H9 (cell line): ENCODE results near the gene IRX2. TPM values are rescaled to one million over a fixed set of nuclear protein-coding genes. Genes with fewer than 3 reads are reported as not detected.

Experiments
- DNase-seq: peaks from one replicate; pipeline ENCODE4 v3.0.0-alpha.2; 2017
- H2AFZ ChIP-seq: one replicate; pipeline ENCODE4 v1.6.1; 2013; ENCODE audit warnings: mild to moderate bottlenecking, low read length, control low read depth, moderate library complexity
- H2AK5ac ChIP-seq: 2 replicates; pipeline ENCODE4 v1.6.1; 2013; ENCODE audit warnings: low read length, control low read depth, mixed read lengths; ENCODE audit not compliant: insufficient read length
- H2BK120ac ChIP-seq: one replicate; pipeline ENCODE4 v1.6.1; 2013; ENCODE audit warnings: low read depth, mild to moderate bottlenecking, low read length, control low read depth, inconsistent platforms; ENCODE audit not compliant: poor library complexity, severe bottlenecking
- H2BK12ac ChIP-seq: 2 replicates; pipeline ENCODE4 v1.6.1; 2013; ENCODE audit warnings: low read length, control low read depth, mixed read lengths, low read depth; ENCODE audit not compliant: insufficient read length
- H2BK15ac ChIP-seq: 2 replicates; pipeline ENCODE4 v1.6.1; 2013; ENCODE audit warnings: low read depth, low read length, control low read depth
- H2BK20ac ChIP-seq: one replicate; pipeline ENCODE4 v1.6.1; 2013; ENCODE audit warnings: low read depth, mild to moderate bottlenecking, low read length, control low read depth, inconsistent platforms; ENCODE audit not compliant: poor library complexity, severe bottlenecking
- H2BK5ac ChIP-seq: 2 replicates; pipeline ENCODE4 v1.6.1; 2013; ENCODE audit warnings: low read length, control low read depth, mixed read lengths; ENCODE audit not compliant: insufficient read length
- H3K14ac ChIP-seq: 2 replicates; pipeline ENCODE4 v1.6.1; 2013; ENCODE audit warnings: low read length, control low read depth; ENCODE audit not compliant: insufficient read depth
- H3K18ac ChIP-seq: 2 replicates; pipeline ENCODE4 v1.6.1; 2013; ENCODE audit warnings: low read depth, mild to moderate bottlenecking, mixed read lengths, low read length, control low read depth; ENCODE audit not compliant: insufficient read length
- H3K23ac ChIP-seq: 2 replicates; pipeline ENCODE4 v1.6.1; 2013; ENCODE audit warnings: low read length, control low read depth, mixed read lengths, low read depth; ENCODE audit not compliant: insufficient read length
- H3K23me2 ChIP-seq: 2 replicates; pipeline ENCODE4 v1.6.1; 2013; ENCODE audit warnings: low read depth, mild to moderate bottlenecking, mixed read lengths, low read length, control low read depth; ENCODE audit not compliant: insufficient read length, poor library complexity, severe bottlenecking
- H3K27ac ChIP-seq: 2 replicates; pipeline ENCODE4 v1.5.1; 2013; ENCODE audit warnings: low read length, control low read depth, mixed read lengths, low read depth; ENCODE audit not compliant: insufficient read length
- H3K27me3 ChIP-seq: 2 replicates; pipeline ENCODE4 v1.6.1; 2013; ENCODE audit warnings: low read length, control low read depth, inconsistent platforms; ENCODE audit not compliant: insufficient read depth
- H3K4ac ChIP-seq: 2 replicates; pipeline ENCODE4 v1.6.1; 2013; ENCODE audit warnings: low read depth, mild to moderate bottlenecking, control low read depth, inconsistent platforms, low read length, moderate library complexity
- H3K4me1 ChIP-seq: 2 replicates; pipeline ENCODE4 v1.6.1; 2013; ENCODE audit warnings: low read length, control low read depth, inconsistent platforms; ENCODE audit not compliant: insufficient read depth
- H3K4me2 ChIP-seq: 2 replicates; pipeline ENCODE4 v1.6.1; 2013; ENCODE audit warnings: low read length, control low read depth, mixed read lengths; ENCODE audit not compliant: insufficient read length, insufficient read depth
- H3K56ac ChIP-seq: 2 replicates; pipeline ENCODE4 v1.6.1; 2013; ENCODE audit warnings: low read depth, mild to moderate bottlenecking, mixed read lengths, low read length, control low read depth; ENCODE audit not compliant: insufficient read length
- H3K79me1 ChIP-seq: 2 replicates; pipeline ENCODE4 v1.6.1; 2013; ENCODE audit warnings: low read depth, mild to moderate bottlenecking, moderate library complexity, low read length, control low read depth, inconsistent platforms; ENCODE audit not compliant: insufficient read depth, poor library complexity, severe bottlenecking
- H3K79me2 ChIP-seq: 2 replicates; pipeline ENCODE4 v1.6.1; 2013; ENCODE audit warnings: low read length, control low read depth, inconsistent platforms; ENCODE audit not compliant: insufficient read depth
- H3K9ac ChIP-seq: 2 replicates; pipeline ENCODE4 v1.6.1; 2013; ENCODE audit warnings: low read length, control low read depth, mixed read lengths; ENCODE audit not compliant: insufficient read length; ENCODE audit errors: extremely low read depth
- H3K9me3 ChIP-seq: one replicate; pipeline ENCODE4 v1.6.1; 2013; ENCODE audit warnings: low read depth, low read length, inconsistent platforms; ENCODE audit not compliant: control insufficient read depth
- H3T11ph ChIP-seq: one replicate; pipeline ENCODE4 v1.6.1; 2013; ENCODE audit warnings: mild to moderate bottlenecking, low read length, control low read depth, inconsistent platforms
- H4K20me1 ChIP-seq: one replicate; pipeline ENCODE4 v1.6.1; 2013; ENCODE audit not compliant: control insufficient read depth, insufficient read length, insufficient read depth
- H4K5ac ChIP-seq: 2 replicates; pipeline ENCODE4 v1.6.1; 2013; ENCODE audit warnings: low read depth, mild to moderate bottlenecking, mixed read lengths, low read length, control low read depth; ENCODE audit not compliant: insufficient read length
- H4K8ac ChIP-seq: replicated peaks from 2 replicates; pipeline ENCODE4 v1.6.1; 2013; ENCODE audit warnings: low read length, control low read depth, mixed read lengths, low read depth; ENCODE audit not compliant: insufficient read length
- H4K91ac ChIP-seq: 2 replicates; pipeline ENCODE4 v1.6.1; 2013; ENCODE audit warnings: low read depth, mild to moderate bottlenecking, moderate library complexity, mixed read lengths, low read length, control low read depth; ENCODE audit not compliant: insufficient read length
- H3K27ac Mint-ChIP-seq, 3 experiments: 2 replicates in 2 of 3; 3 replicates in 1 of 3; pipeline ENCODE4 v1.8.0; 2020 to 2021; ENCODE audit warnings: mixed read lengths in 3 of 3, mild to moderate bottlenecking in 1 of 3, moderate library complexity in 1 of 3
- H3K27me3 Mint-ChIP-seq: 2 replicates; pipeline ENCODE4 v1.8.0; 2021; ENCODE audit warnings: low read depth, mild to moderate bottlenecking, moderate library complexity, mixed read lengths
- H3K36me3 Mint-ChIP-seq, 3 experiments: 2 replicates in 2 of 3; 3 replicates in 1 of 3; pipeline ENCODE4 v1.8.0; 2020 to 2021; ENCODE audit warnings: low read depth in 3 of 3, mixed read lengths in 3 of 3; ENCODE audit not compliant: insufficient read depth in 1 of 3
- H3K4me1 Mint-ChIP-seq, 2 experiments: 2 replicates each; pipeline ENCODE4 v1.8.0; 2020; ENCODE audit warnings: mixed read lengths in 2 of 2
- H3K4me3 Mint-ChIP-seq, 2 experiments: 2 replicates in 1 of 2; 3 replicates in 1 of 2; pipeline ENCODE4 v1.8.0; 2020 to 2021; ENCODE audit warnings: mild to moderate bottlenecking in 2 of 2, mixed read lengths in 2 of 2, moderate library complexity in 1 of 2
- H3K9me3 Mint-ChIP-seq, 2 experiments: 2 replicates in 1 of 2; 3 replicates in 1 of 2; pipeline ENCODE4 v1.8.0; 2020; ENCODE audit warnings: mild to moderate bottlenecking in 2 of 2, mixed read lengths in 2 of 2, moderate library complexity in 1 of 2
- WGBS: extraction: QIAGEN DNeasy Blood & Tissue Kit; methylation state at CpG from one replicate; pipeline ENCODE4 v1.1.7; 2013; ENCODE audit warnings: missing lambda C conversion rate, low lambda C conversion rate, mixed read lengths; ENCODE audit not compliant: insufficient read length; ENCODE audit errors: extremely low coverage; 5-methylcytosine and 5-hydroxymethylcytosine counted together
- total RNA-seq: library from RNA; stranded (reverse); gene quantifications from 2 replicates; pipeline ENCODE4 v1.2.1, GENCODE V29; 2021
- TF ChIP-seq, protein P1 (sequence below): fragments of 200-600 bp; sonication (generic); conservative IDR thresholded peaks from 3 replicates; pipeline ENCODE4 v1.8.0; 2021; ENCODE audit warnings: antibody characterized with exemption, mild to moderate bottlenecking

The IRX2 gene
- total RNA-seq, 1 experiment from 2014 or later = 91.6 TPM

DNA sequence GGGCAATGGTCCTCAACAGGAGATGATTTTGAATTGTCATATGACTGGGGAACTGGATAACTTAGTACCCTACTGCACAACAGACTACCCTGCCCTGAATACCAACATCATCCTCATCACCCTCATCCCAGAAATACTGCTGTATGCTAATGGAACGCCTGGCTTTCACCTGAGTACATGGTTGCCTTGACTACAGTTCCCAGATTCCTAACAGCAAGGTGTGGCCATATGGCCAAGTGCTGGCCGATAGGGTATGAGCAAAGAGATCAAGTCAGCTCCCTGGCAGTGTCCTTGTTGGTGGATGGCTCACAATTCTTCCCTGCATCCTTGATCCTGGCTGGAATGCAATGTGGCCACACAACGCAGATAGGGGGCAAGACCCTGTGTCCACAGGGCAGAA lies 31.2 kb upstream of the IRX2 start:
- TF ChIP-seq, protein P1, sequence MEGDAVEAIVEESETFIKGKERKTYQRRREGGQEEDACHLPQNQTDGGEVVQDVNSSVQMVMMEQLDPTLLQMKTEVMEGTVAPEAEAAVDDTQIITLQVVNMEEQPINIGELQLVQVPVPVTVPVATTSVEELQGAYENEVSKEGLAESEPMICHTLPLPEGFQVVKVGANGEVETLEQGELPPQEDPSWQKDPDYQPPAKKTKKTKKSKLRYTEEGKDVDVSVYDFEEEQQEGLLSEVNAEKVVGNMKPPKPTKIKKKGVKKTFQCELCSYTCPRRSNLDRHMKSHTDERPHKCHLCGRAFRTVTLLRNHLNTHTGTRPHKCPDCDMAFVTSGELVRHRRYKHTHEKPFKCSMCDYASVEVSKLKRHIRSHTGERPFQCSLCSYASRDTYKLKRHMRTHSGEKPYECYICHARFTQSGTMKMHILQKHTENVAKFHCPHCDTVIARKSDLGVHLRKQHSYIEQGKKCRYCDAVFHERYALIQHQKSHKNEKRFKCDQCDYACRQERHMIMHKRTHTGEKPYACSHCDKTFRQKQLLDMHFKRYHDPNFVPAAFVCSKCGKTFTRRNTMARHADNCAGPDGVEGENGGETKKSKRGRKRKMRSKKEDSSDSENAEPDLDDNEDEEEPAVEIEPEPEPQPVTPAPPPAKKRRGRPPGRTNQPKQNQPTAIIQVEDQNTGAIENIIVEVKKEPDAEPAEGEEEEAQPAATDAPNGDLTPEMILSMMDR = no peak
- H3K27me3 ChIP-seq = no peaks in the 10 kb centered on the region
- H3K56ac ChIP-seq = no peak overlapping the region
- H3K79me1 ChIP-seq = no peaks in the 10 kb centered on the region
- no peaks in the 10 kb centered on the region for H3K79me2 ChIP-seq
- H3K4ac ChIP-seq = no peak overlapping the region
- H3K4me3 Mint-ChIP-seq = no peak overlapping the region
- H2BK15ac ChIP-seq = no peak overlapping the region
- no peak overlapping the region for H2AK5ac ChIP-seq
- peaks cover 0 to 26% (median 5%) of the 10 kb centered on the region in 3 experiments; a peak in 6 of 7 replicates for H3K36me3 Mint-ChIP-seq
- H3K4me1 ChIP-seq = peaks cover 10% of the 10 kb centered on the region; the same call in 1 of the 2 replicates
- H2BK5ac ChIP-seq = no peak overlapping the region
- no peak overlapping the region for H4K8ac ChIP-seq
- H4K91ac ChIP-seq = no peak overlapping the region
- H3K4me2 ChIP-seq = no peak overlapping the region
- peaks cover 11 to 16% of the 10 kb centered on the region in 2 experiments for H3K4me1 Mint-ChIP-seq
- H2BK12ac ChIP-seq = no peak overlapping the region
- peaks cover 23 to 26% of the 10 kb centered on the region in 2 experiments for H3K9me3 Mint-ChIP-seq
- no peaks in the 10 kb centered on the region for H4K20me1 ChIP-seq
- no peak overlapping the region for H3T11ph ChIP-seq
- H3K9me3 ChIP-seq = peaks cover 7% of the 10 kb centered on the region
- H3K27ac ChIP-seq = no peak overlapping the region
- H3K23me2 ChIP-seq = no peaks in the 10 kb centered on the region
- H3K18ac ChIP-seq = no peak overlapping the region
- H3K14ac ChIP-seq = no peak overlapping the region
- no peak overlapping the region for H3K9ac ChIP-seq
- peaks cover 6% of the 10 kb centered on the region for H3K27me3 Mint-ChIP-seq
- DNase-seq = no peak
- no peak overlapping the region for H3K23ac ChIP-seq
- no peak overlapping the region for H4K5ac ChIP-seq
- H2BK120ac ChIP-seq = no peak overlapping the region
- no peak overlapping the region for H3K27ac Mint-ChIP-seq
- H2AFZ ChIP-seq = no peak overlapping the region
- WGBS = no CpG with 5 or more reads among the region's 3 CpGs
- no peak overlapping the region for H2BK20ac ChIP-seq
